NCI-H1694 (cell line): ENCODE measurements around the gene PER2.
"Not testable (repeated sequence)": the region's sequence is repeated elsewhere in the genome, so short reads cannot be mapped to it uniquely, and the experiment has no call there.

Experiments used
- DNase-seq: peaks from one replicate; lab custom pipeline; 2025; lab: John Stamatoyannopoulos, UW

The PER2 gene

DNA sequence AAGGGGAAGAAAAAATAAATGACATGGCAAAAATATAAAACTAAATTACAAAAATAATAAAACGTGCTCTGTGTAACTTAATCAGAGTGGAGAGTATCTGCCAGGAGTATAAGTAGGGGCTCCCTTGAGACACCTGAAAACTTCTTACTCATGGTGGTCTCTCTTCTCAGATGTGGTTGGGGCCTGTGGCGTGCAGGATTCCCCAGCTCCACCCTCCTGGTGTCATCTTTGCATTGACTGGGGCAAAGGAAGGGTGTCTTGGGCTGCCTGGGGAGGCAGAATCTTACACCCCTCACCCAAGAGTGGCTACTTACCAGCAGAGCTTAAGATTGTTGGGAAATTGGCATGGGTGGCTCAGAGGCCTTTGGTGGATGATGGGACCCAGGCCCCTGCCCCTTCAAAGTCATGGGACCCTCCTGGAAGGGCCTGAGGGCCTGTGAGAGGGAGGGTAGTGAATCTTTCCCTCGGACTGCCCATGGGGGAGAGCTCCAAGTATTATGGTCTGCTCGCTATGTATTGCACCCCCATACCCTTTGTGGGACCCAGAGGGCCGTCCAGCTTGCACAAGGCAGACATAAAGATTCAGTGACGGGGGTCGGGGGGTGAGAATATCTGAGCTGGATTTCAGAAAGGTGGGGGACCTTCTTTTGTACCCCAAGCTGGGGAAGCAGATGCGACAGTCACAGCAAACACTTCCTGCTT lies 25.0 kb upstream of the PER2 start:
- no peak for DNase-seq

GRCh38 chr2:238310721-238311120 lies 22.3 kb upstream of the PER2 start:
- DNase-seq: not testable (repeated sequence)

DNA sequence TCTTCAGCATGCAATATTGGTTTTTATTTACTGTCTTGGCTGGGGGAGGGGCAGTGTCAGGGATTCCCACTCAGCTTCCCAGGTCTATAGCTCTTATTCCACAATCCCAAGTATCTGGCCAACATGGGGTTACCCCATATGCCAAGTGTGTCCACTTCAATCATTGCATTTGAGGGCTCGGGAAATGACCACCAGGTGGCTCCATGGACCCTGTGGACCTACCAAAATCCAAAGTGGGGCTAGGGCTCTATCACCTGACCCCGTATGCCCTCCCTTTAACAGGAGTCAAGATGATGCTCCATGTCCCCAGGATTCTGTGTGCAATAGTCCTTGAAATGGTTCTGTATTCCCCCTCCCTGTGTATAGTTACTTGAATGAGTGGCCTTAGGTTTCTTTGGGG lies 19.8 kb upstream of the PER2 start:
- no peak for DNase-seq

DNA sequence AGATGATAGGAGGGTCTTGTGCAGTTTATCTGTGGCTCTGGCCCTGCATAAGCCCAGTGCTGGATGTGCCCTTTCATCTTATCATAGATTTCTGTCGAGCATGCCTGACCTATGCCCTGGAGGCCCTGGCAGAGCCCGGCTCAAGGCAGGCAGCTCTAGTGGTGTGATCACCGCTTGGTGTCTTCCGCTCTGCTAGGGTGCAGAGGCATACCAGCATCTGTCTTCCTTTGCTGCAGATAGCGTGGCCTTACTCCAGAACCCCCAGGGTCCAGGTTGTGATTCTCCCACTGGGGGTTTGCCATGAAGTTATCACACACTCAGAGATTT lies 18.2 kb upstream of the PER2 start:
- no peak for DNase-seq

DNA sequence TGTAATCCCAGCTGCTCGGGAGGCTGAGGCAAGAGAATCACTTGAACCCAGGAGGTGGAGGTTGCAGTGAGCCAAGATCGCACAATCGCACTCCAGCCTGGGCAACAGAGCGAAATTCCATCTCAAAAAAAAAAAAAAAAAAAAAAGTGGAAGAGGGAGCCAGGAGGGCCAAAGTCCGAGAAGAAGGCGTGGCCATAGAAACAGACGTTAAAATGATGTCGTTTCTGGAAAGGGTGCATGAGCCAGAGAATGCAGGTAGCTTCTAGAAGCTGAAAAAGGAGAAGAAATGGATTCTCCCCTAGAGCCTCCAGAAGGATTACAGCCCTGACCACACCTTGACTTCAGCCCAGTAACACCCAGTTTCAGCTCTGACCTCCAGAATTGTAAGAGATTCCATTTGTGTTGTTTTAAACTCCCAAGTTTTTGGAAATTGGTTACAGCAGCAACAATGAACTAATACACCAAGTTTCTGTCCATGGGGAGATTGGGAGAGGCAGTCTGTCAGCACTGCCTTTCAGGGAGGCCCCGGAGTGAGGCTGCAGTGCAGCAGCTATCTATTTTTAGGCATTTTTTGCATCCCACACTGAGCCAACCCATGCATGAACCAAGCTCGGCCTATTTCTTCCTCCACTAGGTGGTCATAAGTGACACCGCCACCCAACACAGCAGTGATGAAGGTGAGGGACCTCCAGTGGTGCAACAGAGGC lies 17.7 kb upstream of the PER2 start:
- no peak for DNase-seq

GRCh38 chr2:238305092-238305862 lies 16.9 kb upstream of the PER2 start:
- no peak for DNase-seq

DNA sequence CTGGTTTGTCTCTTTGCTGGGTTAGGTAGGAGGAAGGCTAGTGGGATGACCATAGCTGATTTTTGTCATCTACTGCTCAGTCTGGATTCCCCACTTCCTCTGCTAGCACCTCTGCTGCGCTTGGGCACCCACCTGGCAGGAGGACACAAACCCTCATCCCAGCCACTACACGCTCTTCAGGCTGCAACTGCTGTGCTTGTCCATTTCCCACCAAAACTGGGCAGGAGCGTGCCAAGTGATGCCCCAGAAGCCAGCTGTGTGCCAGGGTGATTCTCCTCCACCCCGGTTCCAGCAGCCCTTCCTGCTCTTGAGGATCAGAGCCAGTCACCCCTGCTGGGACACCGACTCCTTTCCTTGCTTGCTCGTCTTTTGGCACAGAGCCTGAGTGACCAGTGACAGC lies 15.7 kb upstream of the PER2 start:
- no peak for DNase-seq

DNA sequence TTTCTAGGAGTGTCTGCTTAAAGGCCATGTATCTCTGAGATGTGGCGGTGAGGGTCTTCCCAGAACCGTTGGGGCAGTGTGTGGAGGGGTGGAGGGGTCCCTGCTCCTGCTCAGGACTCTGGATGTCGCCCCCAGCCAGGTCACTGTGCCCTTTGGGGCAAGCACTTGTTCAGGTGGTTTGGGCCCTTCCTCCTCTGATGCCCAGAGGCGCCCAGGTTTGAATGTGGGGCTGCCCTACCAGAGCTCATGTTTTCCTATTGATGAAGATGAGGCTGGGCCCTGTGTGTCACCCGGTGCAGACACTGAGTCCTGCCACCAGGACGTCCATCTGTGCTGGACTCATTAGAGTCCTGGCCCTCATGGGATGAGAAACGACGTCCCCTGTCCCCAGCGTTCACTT lies 14.3 kb upstream of the PER2 start:
- DNase-seq: no peak

GRCh38 chr2:238302087-238302486 lies 13.7 kb upstream of the PER2 start:
- no peak for DNase-seq

DNA sequence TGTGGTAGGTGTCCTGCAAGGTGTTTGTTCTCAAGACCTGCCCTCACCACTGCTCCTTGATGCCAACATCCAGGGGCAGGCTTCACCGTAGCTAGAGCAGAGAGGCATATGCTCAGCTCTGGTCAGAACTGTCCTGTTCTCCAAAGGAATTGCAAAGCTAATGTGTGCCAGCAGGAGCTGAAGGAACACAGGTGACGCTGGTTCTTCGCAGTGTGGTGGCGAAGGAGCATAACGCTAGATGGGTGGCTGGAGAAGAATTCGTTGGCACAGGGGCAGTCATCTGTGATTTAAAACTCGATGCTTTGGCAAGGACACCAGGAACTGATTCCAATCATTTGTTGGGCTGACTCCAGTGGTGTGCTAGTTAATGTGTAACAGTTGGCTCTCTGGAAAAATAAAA lies 11.4 kb upstream of the PER2 start:
- no peak for DNase-seq

GRCh38 chr2:238296638-238297457 lies 8.4 kb upstream of the PER2 start:
- DNase-seq: no peak

DNA sequence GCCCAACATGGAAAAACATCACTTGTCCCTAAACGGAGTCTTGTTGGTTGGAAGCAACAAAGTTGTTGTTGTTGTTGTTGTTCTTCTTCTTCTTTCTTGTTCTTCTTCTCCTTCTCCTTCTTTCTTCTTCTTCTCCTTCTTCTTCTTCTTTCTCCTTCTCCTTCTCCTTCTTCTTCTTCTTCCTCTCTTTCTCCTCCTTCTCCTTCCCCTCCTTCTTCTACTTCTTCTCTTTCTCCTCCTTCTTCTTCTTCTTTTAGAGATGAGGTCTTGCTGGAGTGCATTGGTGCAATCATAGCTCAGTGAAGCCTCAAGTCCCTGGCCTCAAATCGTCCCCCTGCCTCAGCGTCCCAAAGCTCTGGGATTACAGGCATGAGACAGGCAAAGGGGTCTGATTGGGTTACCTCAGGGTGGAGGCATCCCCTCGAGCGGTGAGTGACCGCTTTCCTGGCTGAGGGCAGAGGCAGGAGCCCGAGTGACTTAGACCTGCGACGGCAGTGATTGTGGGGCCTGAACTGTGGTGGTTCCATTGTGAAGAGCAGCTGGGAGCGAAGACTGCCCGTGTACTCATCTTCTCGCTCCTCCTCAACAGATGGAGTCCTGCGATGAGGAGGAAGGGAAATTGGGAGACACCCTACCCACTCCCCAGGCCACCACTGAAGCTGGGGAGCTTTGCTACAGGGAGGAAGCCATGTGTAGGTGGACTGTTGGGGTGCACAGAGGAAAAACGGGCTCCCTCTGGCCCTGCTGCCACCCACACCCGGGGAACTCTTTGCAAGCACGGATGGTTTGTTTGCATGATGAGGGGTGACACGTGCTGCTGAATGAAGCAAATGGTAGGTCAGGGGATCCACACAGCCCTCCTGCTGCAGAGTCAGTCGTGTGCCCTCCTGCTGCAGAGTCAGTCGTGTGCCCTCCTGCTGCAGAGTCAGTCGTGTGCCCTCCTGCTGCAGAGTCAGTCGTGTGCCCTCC lies 7.0 kb upstream of the PER2 start:
- DNase-seq: no peak

DNA sequence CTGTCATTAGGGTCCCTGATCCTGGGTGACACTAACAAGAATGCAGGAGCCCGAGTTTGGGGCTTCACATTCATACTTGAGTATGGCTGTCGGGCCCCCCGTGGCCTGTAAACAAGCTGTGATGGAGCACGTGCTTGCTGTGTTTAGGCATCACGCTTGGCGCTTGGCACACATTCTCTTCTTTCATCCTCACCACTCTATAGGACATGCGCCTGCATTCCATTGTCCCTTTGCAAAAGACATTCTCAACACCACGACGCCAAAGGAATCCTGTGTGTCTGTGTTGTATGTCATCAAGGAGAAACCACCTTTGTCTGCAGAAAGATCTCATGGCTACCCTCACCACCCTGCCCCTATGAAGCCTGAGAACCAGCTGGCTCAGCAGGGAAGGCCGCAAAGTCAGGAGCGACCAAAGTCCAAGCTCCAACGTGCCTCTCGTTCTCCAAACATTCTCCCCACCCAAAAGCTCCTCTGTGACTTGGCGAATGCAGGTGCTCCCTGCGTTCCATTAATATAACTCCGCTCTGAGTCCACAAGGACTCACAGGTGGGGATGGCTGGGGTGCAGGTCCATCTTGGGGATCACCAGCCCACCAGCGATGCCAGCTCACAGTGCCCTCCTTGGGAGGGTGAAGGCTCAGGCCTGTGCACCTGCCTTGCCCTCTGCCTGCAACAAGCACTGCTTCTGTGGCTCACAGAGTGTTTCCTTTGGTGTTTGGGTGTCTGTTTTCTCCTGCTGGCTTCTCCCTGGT lies 6.2 kb upstream of the PER2 start:
- no peak for DNase-seq

DNA sequence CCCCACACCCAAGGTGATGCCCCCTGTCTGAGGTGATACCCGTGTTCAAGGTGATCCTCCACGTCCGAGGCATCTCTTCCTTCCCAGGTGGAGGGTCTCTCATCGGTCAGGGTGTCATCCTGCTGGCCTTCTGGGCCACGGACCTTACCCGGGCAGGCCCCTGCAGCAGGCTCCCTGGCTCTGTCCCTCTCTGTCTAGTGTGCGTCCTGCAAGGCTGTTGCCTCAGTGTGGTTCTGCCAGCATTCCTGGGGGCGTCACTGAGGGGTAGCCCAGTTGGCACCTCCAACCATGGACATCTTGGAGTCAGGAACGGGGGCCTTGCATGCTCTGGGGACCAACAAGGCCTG lies 5.6 kb upstream of the PER2 start:
- no peak for DNase-seq

DNA sequence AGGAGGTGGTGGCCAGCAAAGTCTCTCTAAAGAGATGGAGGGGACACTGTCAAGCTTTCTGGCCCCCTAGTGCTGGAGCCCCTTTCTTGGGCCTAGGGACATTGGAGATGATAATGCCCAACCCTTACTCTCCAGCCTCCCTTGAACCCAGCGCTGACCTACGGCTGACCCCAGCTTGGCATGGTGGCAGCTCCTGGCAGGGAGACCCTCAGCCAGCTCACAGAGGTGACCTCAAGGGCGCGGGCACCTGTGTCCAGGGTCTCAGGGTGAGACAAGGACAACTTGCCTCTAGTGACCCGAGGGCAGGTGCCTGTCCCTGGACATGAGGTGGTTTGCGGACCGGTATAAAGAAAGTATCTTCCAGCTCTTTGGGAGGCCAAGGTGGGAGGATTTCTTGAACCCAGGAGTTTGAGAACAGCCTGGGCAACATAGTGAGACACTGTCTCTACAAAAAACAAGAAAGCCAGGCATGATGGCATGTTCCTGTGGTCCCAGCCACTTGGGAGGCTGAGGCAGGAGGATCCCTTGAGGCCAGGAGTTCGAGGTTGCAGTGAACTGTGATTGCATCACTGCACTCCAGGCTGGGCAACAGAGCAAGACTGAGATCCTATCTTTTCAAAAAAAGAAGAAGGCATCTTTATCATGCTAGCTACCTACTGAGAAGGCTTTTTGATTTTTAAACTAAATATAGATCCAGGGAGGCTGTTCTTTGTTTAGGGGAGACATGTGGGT lies 3.3 kb upstream of the PER2 start:
- DNase-seq: no peak

- no peak for DNase-seq
These were observed 2.5 kb upstream of the PER2 start for GRCh38 chr2:238290715-238291549.

GRCh38 chr2:238290091-238290509 lies 1.7 kb upstream of the PER2 start:
- no peak for DNase-seq

GRCh38 chr2:238289574-238289973 lies 1.2 kb upstream of the PER2 start:
- DNase-seq: no peak
